ENCODE measurements around the gene SLC9A7. TPM values are rescaled to one million over a fixed set of nuclear protein-coding genes. Genes with fewer than 3 reads are reported as not detected.

Gene SLC9A7
- total and polyA plus RNA-seq, 2 donors (not counting 3 experiments of a cell fraction or from before 2014, with no cell fraction given), result 4.6 to 7.5 TPM

DNA sequence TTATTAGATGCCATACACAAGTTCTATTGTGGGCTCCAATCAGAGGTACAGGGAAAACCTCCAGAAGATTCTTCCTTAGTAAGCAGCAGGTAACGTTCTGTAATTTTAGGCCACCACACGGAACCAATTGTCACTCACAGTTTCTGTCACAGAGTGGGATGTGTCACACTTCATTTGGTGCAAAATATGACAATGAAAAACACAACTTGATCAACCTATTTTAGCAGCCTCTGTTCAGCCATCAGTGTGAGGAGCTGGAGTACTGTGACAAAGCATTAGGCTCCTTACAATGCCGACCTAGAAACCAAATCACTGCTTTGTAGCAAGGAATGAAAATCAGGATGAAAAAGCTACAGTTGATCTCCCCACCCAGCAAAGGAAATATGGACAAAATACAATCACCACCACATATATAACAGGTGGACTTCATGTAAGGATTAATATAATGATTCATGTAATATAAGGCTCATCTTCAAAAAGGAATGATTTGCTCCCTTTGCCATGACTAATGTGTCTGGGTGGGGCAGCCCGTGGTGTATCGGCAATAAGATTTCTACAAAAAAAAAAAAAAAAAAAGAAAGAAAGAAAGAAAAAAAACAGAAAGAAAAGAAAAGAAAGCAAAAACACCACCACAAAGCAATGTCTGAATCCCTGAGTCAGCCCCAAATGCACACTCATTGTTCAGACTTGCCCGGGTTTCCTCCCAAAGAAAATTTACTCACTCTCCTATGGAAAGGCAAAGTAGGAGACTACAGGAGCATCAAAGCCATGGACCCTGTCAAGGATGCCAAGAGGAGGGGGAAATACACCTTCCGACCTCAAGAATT is 36.0 kb downstream of the SLC9A7 start:
- intact Hi-C loops (cut with micrococcal nuclease) (loop anchor here (1.0 kb wide), 1 partner anchor 26 kb away; no protein-coding TSS in a partner anchor), dilution Hi-C loops (cut with MboI; ENCODE audit: extremely low pct_ligation_motif_present, low sequenced_read_pairs) (no loop called here)
- Histone ChIP-seq H3K9me1 (replicated peaks; ENCODE audit: control insufficient read depth, extremely low read depth, insufficient read depth, low read length) (no peaks in the 10 kb centered on the region), H3K27ac (ENCODE audit: insufficient read depth, low read depth, low read length) (no peak overlapping the region), H3K4me3 (replicated peaks in 1 of 3; ENCODE audit: insufficient read depth in 1 of 3, low read depth in 1 of 3, low read length in 3 of 3) (no peak overlapping the region), H4K20me1 (replicated peaks; ENCODE audit: control insufficient read depth, extremely low read depth, insufficient read depth, low read length) (no peaks in the 10 kb centered on the region), H3K27me3 (ENCODE audit: control insufficient read depth in 2 of 2, insufficient read depth in 2 of 2, low read length in 2 of 2) (no peaks in the 10 kb centered on the region), H3K9me3 (replicated peaks; ENCODE audit: control insufficient read depth, insufficient read depth, low read length) (no peaks in the 10 kb centered on the region), H2AFZ (ENCODE audit: low read depth, low read length) (no peak overlapping the region), H3K9ac (replicated peaks; ENCODE audit: extremely low read depth, insufficient read depth, low read length) (no peak overlapping the region), H3K36me3 (ENCODE audit: control insufficient read depth in 2 of 2, extremely low read depth in 1 of 2, insufficient read depth in 2 of 2, low read length in 2 of 2) (no peaks in the 10 kb centered on the region), H3K79me2 (ENCODE audit: control insufficient read depth, insufficient read depth, low read length) (no peaks in the 10 kb centered on the region), H3K4me1 (ENCODE audit: control insufficient read depth, extremely low read depth, insufficient read depth, low read length) (no peaks in the 10 kb centered on the region), H3K4me2 (ENCODE audit: insufficient read depth, low read length) (no peak overlapping the region)
- no peak for TF ChIP-seq MAX (IDR thresholded peaks at IDR 0.05; ENCODE audit: insufficient read depth, insufficient read length)
- TF ChIP-seq, protein P1, sequence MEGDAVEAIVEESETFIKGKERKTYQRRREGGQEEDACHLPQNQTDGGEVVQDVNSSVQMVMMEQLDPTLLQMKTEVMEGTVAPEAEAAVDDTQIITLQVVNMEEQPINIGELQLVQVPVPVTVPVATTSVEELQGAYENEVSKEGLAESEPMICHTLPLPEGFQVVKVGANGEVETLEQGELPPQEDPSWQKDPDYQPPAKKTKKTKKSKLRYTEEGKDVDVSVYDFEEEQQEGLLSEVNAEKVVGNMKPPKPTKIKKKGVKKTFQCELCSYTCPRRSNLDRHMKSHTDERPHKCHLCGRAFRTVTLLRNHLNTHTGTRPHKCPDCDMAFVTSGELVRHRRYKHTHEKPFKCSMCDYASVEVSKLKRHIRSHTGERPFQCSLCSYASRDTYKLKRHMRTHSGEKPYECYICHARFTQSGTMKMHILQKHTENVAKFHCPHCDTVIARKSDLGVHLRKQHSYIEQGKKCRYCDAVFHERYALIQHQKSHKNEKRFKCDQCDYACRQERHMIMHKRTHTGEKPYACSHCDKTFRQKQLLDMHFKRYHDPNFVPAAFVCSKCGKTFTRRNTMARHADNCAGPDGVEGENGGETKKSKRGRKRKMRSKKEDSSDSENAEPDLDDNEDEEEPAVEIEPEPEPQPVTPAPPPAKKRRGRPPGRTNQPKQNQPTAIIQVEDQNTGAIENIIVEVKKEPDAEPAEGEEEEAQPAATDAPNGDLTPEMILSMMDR (IDR thresholded peaks at IDR 0.05; ENCODE audit: extremely low read depth in 1 of 2, insufficient read depth in 1 of 2, low read depth in 1 of 2, low read length in 2 of 2), result no peak
- no peak for TF ChIP-seq EZH2 (IDR thresholded peaks at IDR 0.05; ENCODE audit: borderline replicate concordance, low read depth, low read length, severe bottlenecking)
- no peak for TF ChIP-seq MYC (IDR thresholded peaks at IDR 0.05; ENCODE audit: low read depth, low read length)
- no peak for TF ChIP-seq POLR2A (IDR thresholded peaks at IDR 0.05; ENCODE audit: low read depth, low read length)
- TF ChIP-seq POLR2AphosphoS5 (IDR thresholded peaks at IDR 0.05; ENCODE audit: insufficient read depth, low read depth, low read length), result no peak
- TF ChIP-seq GATA2 (IDR thresholded peaks at IDR 0.05; ENCODE audit: insufficient read depth, insufficient read length, low read depth, low read length), result no peak
- no peak for TF ChIP-seq FOS (IDR thresholded peaks at IDR 0.05; ENCODE audit: borderline replicate concordance, insufficient read depth, low read length)
- no peak for TF ChIP-seq JUN (IDR thresholded peaks at IDR 0.05; ENCODE audit: borderline replicate concordance, insufficient read depth, insufficient read length, low read depth)
- no peak for DNase-seq (ENCODE audit: low read depth, low spot score)
- BruUV-seq (replicated peaks), result no TSS peak
- POLR2A ChIA-PET, result no interaction called here
- peak; percentile 48 for FAIRE-seq
- CTCF ChIA-PET, result no interaction called here
